GM12878 (cell line): ENCODE measurements around the gene ADPRS. TPM values are rescaled to one million over a fixed set of nuclear protein-coding genes. Genes with fewer than 3 reads are reported as not detected.

ENCODE experiments used
- ATAC-seq: fragments of 200-7000 bp; cut with Tn5 transposase; 3 replicates; pipeline ENCODE4 v1.9.1; 2020; ENCODE audit warnings: mild to moderate bottlenecking, moderate library complexity
- BruUV-seq: library from RNA; stranded (reverse); fragments of 400-500 nt; replicated peaks from 2 replicates; lab custom pipeline; 2021; lab: Mats Ljungman, UMichigan
- CTCF ChIA-PET: fragments of 300-600 bp; sonication (Branson Sonifier 250); formaldehyde crosslinking; extraction: SDS; loops from one replicate; lab custom pipeline; 2021; ENCODE audit warnings: inconsistent platforms; lab: Yijun Ruan, JAX
- POLR2A ChIA-PET: fragments of 350-600 bp; formaldehyde crosslinking; extraction: SDS; loops from one replicate; lab custom pipeline; 2021; ENCODE audit warnings: inconsistent platforms; lab: Charles Lee
- RAD21 ChIA-PET: fragments of 300-600 bp; sonication (Branson Sonifier 250); formaldehyde crosslinking; loops from one replicate; lab custom pipeline; 2023; ENCODE audit warnings: antibody characterized with exemption; ENCODE audit not compliant: unreplicated experiment; lab: Charles Lee
- SMC1A ChIA-PET: fragments of 300-600 bp; sonication (Branson Sonifier 250); formaldehyde crosslinking; loops from one replicate; lab custom pipeline; 2023; ENCODE audit not compliant: unreplicated experiment, uncharacterized antibody; lab: Charles Lee
- DNase-seq: peaks from one replicate; pipeline ENCODE4 v3.0.0-alpha.2; 2011; ENCODE audit warnings: low read depth, low spot score
- FAIRE-seq: peaks from 3 replicates; lab custom pipeline; 2011; peaks lifted over from hg19 to GRCh38; lab: Jason Lieb, UNC
- H2AFZ ChIP-seq: 2 replicates; pipeline ENCODE4 v1.6.0; 2011; ENCODE audit warnings: low read depth, low read length, control low read depth; ENCODE audit not compliant: control insufficient read depth
- H3K27ac ChIP-seq: 2 replicates; pipeline ENCODE4 v1.5.1; 2011; ENCODE audit warnings: control low read depth; ENCODE audit not compliant: control insufficient read depth, insufficient read depth
- H3K27me3 ChIP-seq, 2 experiments: replicated peaks in 1 of 2; 2 replicates each; pipeline versions ENCODE4 v1.6.0 to v1.6.1; 2011; ENCODE audit warnings: low read length in 1 of 2; ENCODE audit not compliant: control insufficient read depth in 2 of 2, insufficient read depth in 2 of 2
- H3K36me3 ChIP-seq, 2 experiments: 2 replicates each; pipeline ENCODE4 v1.5.1; 2011; ENCODE audit warnings: low read length in 1 of 2; ENCODE audit not compliant: control insufficient read depth in 2 of 2, insufficient read depth in 2 of 2
- H3K4me1 ChIP-seq: 2 replicates; pipeline ENCODE4 v1.6.1; 2011; ENCODE audit warnings: mild to moderate bottlenecking, low read length, moderate library complexity, mixed read lengths; ENCODE audit not compliant: control insufficient read depth, insufficient read depth
- H3K4me2 ChIP-seq: 2 replicates; pipeline ENCODE4 v1.6.0; 2011; ENCODE audit warnings: control low read depth; ENCODE audit not compliant: control insufficient read depth, insufficient read depth
- H3K4me3 ChIP-seq: fragments of 200-600 bp; sonication (generic); 2 replicates; pipeline ENCODE4 v1.5.1; 2016
- H3K79me2 ChIP-seq: 2 replicates; pipeline ENCODE4 v1.6.0; 2011; ENCODE audit warnings: low read length; ENCODE audit not compliant: control insufficient read depth, insufficient read depth
- H3K9ac ChIP-seq: 2 replicates; pipeline ENCODE4 v1.8.0; 2011; ENCODE audit warnings: low read length, control low read depth, mixed read lengths; ENCODE audit not compliant: control insufficient read depth, insufficient read depth
- H3K9me3 ChIP-seq: replicated peaks from 3 replicates; pipeline ENCODE4 v1.5.1; 2011; ENCODE audit warnings: mild to moderate bottlenecking, low read length; ENCODE audit not compliant: control insufficient read depth, insufficient read depth
- H4K20me1 ChIP-seq: 2 replicates; pipeline ENCODE4 v1.6.0; 2011; ENCODE audit not compliant: control insufficient read depth, insufficient read depth
- CBX5 ChIP-seq: sonication (generic); IDR thresholded peaks from 2 replicates; pipeline ENCODE4 v1.6.1; 2016; ENCODE audit warnings: low read depth, moderate library complexity, mild to moderate bottlenecking, inconsistent platforms
- CHD4 ChIP-seq: fragments of 200-600 bp; sonication (generic); IDR thresholded peaks from 2 replicates; pipeline ENCODE4 v1.6.1; 2016; ENCODE audit warnings: mild to moderate bottlenecking
- EGR1 ChIP-seq, 2 experiments: IDR thresholded peaks; 1 replicate in 1 of 2; 2 replicates in 1 of 2; pipeline ENCODE4 v1.6.1; 2011 to 2012; ENCODE audit warnings: low read depth in 2 of 2, low read length in 2 of 2, borderline replicate concordance in 1 of 2, mild to moderate bottlenecking in 1 of 2, moderate library complexity in 1 of 2
- EP300 ChIP-seq, 2 experiments: fragments of 150-350 bp in 1 of 2; IDR thresholded peaks; 2 replicates each; pipeline ENCODE4 v1.6.1; 2011 to 2012; ENCODE audit warnings: low read depth in 2 of 2, low read length in 2 of 2, borderline replicate concordance in 1 of 2, improper control_type of control experiment in 1 of 2, inconsistent platforms in 1 of 2; ENCODE audit not compliant: control insufficient read depth in 1 of 2
- ETV6 ChIP-seq, 2 experiments: fragments of 450-650 bp in 1 of 2; IDR thresholded peaks in 1 of 2; conservative IDR thresholded peaks in 1 of 2; 2 replicates each; pipeline ENCODE4 v1.6.1; 2014; ENCODE audit warnings: antibody characterized with exemption in 1 of 2, borderline replicate concordance in 1 of 2, low read depth in 1 of 2, mild to moderate bottlenecking in 1 of 2, moderate library complexity in 1 of 2
- IRF3 ChIP-seq: fragments of 450-650 bp; IDR thresholded peaks from 2 replicates; pipeline ENCODE4 v1.6.1; 2014; ENCODE audit warnings: mild to moderate bottlenecking
- JUND ChIP-seq: IDR thresholded peaks from 2 replicates; pipeline ENCODE4 v1.6.1; 2012; ENCODE audit warnings: low read depth, mild to moderate bottlenecking, low read length, improper control_type of control experiment, moderate library complexity
- KDM1A ChIP-seq: fragments of 200-600 bp; sonication (generic); IDR thresholded peaks from 2 replicates; pipeline ENCODE4 v1.6.1; 2016; ENCODE audit warnings: borderline replicate concordance
- POU2F2 ChIP-seq: IDR thresholded peaks from 3 replicates; pipeline ENCODE4 v1.6.1; 2011; ENCODE audit warnings: low read depth, mild to moderate bottlenecking, low read length, borderline replicate concordance
- RAD21 ChIP-seq: IDR thresholded peaks from 2 replicates; pipeline ENCODE4 v1.6.1; 2011; ENCODE audit warnings: mild to moderate bottlenecking, low read depth, low read length, moderate library complexity; ENCODE audit not compliant: insufficient read depth
- RUNX3 ChIP-seq: IDR thresholded peaks from 2 replicates; pipeline ENCODE4 v1.6.1; 2012; ENCODE audit warnings: low read length, inconsistent platforms
- SIX5 ChIP-seq: IDR thresholded peaks from 2 replicates; pipeline ENCODE4 v1.6.1; 2011; ENCODE audit warnings: mild to moderate bottlenecking, low read depth, low read length, moderate library complexity; ENCODE audit not compliant: severe bottlenecking
- TCF3 ChIP-seq: IDR thresholded peaks from 2 replicates; pipeline ENCODE4 v1.6.1; 2012; ENCODE audit warnings: low read depth, mild to moderate bottlenecking, low read length, borderline replicate concordance; ENCODE audit not compliant: insufficient read depth
- ZZZ3 ChIP-seq: IDR thresholded peaks from 2 replicates; pipeline ENCODE4 v1.6.1; 2011; ENCODE audit warnings: low read depth; ENCODE audit not compliant: control insufficient read depth, insufficient read length
- WGBS: methylation state at CpG from one replicate; pipeline ENCODE4 v1.1.6; 2016; ENCODE audit warnings: low lambda C conversion rate; ENCODE audit not compliant: insufficient replicate concordance, insufficient coverage; ENCODE audit errors: missing lambda C conversion rate; 5-methylcytosine and 5-hydroxymethylcytosine counted together
- in situ Hi-C: fragments of 300-500 bp; cut with MboI; formaldehyde crosslinking; loops from 9 replicates; pipeline ENCODE4 v1.14.3; 2018; ENCODE audit warnings: mixed read lengths
- intact Hi-C: fragments of 100-400 bp; cut with micrococcal nuclease; formaldehyde crosslinking; loops from one replicate; pipeline ENCODE4 v1.14.2; 2022; ENCODE audit not compliant: unreplicated experiment
- polyA plus RNA-seq, 11 experiments: library from polyadenylated mRNA; depleted of rRNA in 4 of 11; unstranded in 6 of 11; stranded (reverse) in 5 of 11; fragments of >200 nt; fragmentation: Nextera tagmentation in 4 of 11; fragmentation: Illumina TruSeq in 1 of 11; extraction: Ambion mirVana in 4 of 11; extraction: Trizol in 1 of 11; gene quantifications; 1 replicate in 1 of 11; 2 replicates in 10 of 11; pipeline versions ENCODE4 v1.2.1 to v1.2.3, GENCODE V29; 2011 to 2016; ENCODE audit warnings: inconsistent platforms in 2 of 11, missing spikeins in 2 of 11, low read depth in 1 of 11
- total RNA-seq, 4 experiments: library from RNA; depleted of rRNA in 3 of 4; stranded (reverse); fragments of >200 nt in 3 of 4; fragmentation: Illumina TruSeq in 1 of 4; extraction: Trizol in 1 of 4; gene quantifications; 2 replicates each; pipeline versions ENCODE4 v1.2.1 to v1.2.3, GENCODE V29; 2013 to 2021
- TF ChIP-seq, protein P1 (sequence below): IDR thresholded peaks from 2 replicates; pipeline ENCODE4 v1.6.1; 2012; ENCODE audit warnings: low read depth, low read length, improper control_type of control experiment

Gene ADPRS
- total and polyA plus RNA-seq, 10 of the 15 experiments (the other 5 are each of a cell fraction or from before 2014, with no cell fraction given): 7.6 to 57.6 (median 39.1) TPM

- ChIA-PET POLR2A (no interaction called here), SMC1A (interaction anchor here (1.1 to 2.0 kb wide), 6 partner anchors 34 to 185 kb away, joined by 3 to 9 read pairs (median 4); partner anchors contain the start of genes THRAP3 and TRAPPC3)
- DNase-seq: no peak
- Histone ChIP-seq H3K9ac (no peak overlapping the region), H3K4me3 (no peak overlapping the region), H3K36me3 (peaks cover 0 to 3% of the 10 kb centered on the region in 2 experiments; a peak in 2 of 4 replicates), H3K27me3 (no peaks in the 10 kb centered on the region), H4K20me1 (no peaks in the 10 kb centered on the region)
- BruUV-seq: no TSS peak
- WGBS: 60% methylated on average over 6 of the region's 6 CpGs
- no peak for TF ChIP-seq TCF3
- no peak for TF ChIP-seq SIX5
- TF ChIP-seq EP300 (IDR thresholded peaks at IDR 0.05; ENCODE audit: borderline replicate concordance in 1 of 2, control insufficient read depth in 1 of 2, low read depth in 2 of 2, low read length in 2 of 2): no peak
- no peak for TF ChIP-seq IRF3
- no peak for TF ChIP-seq EGR1 (IDR thresholded peaks at IDR 0.05; ENCODE audit: borderline replicate concordance in 1 of 2, low read depth in 2 of 2, low read length in 2 of 2)
- TF ChIP-seq, protein P1, sequence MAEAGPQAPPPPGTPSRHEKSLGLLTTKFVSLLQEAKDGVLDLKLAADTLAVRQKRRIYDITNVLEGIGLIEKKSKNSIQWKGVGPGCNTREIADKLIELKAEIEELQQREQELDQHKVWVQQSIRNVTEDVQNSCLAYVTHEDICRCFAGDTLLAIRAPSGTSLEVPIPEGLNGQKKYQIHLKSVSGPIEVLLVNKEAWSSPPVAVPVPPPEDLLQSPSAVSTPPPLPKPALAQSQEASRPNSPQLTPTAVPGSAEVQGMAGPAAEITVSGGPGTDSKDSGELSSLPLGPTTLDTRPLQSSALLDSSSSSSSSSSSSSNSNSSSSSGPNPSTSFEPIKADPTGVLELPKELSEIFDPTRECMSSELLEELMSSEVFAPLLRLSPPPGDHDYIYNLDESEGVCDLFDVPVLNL: no peak
- TF ChIP-seq RAD21: no peak
- no peak for TF ChIP-seq CBX5
- TF ChIP-seq CHD4: no peak
- no peak for TF ChIP-seq ZZZ3
- TF ChIP-seq KDM1A: no peak
- TF ChIP-seq JUND: no peak
- no peak for TF ChIP-seq RUNX3
- no peak for TF ChIP-seq ETV6 (conservative IDR thresholded peaks at IDR 0.05 in 1 of 2, IDR thresholded peaks at IDR 0.05 in 1 of 2; ENCODE audit: borderline replicate concordance in 1 of 2, low read depth in 1 of 2)
- TF ChIP-seq POU2F2: no peak
- TF ChIP-seq, all 136 proteins: peak for 0
- FAIRE-seq (no peak), ATAC-seq (no peak)
- ChIA-PET CTCF (interaction anchor here (0.6 to 5.4 kb wide), 9 partner anchors 11 to 324 kb away, joined by 3 to 56 read pairs (median 5); partner anchors contain the start of gene TRAPPC3), RAD21 (interaction anchor here (0.7 to 2.3 kb wide), 7 partner anchors 35 to 243 kb away, joined by 3 to 12 read pairs (median 4); no protein-coding TSS in a partner anchor)
- Histone ChIP-seq H3K79me2 (no peaks in the 10 kb centered on the region), H3K4me2 (no peak overlapping the region), H3K9me3 (no peaks in the 10 kb centered on the region), H2AFZ (no peak overlapping the region), H3K27ac (no peak overlapping the region), H3K4me1 (no peaks in the 10 kb centered on the region)
- in situ Hi-C loops (loop anchor here (10.0 kb wide), 1 partner anchor 184 kb away; no protein-coding TSS in a partner anchor), intact Hi-C loops (no loop called here)
Observed at GRCh38 chr1:36100376-36100775, 11.7 kb downstream of the ADPRS start.
